GM21390 (cell line): ENCODE results near the gene EEF1E1.
"Not testable (repeated sequence)": the region's sequence is repeated elsewhere in the genome, so short reads cannot be mapped to it uniquely, and the experiment has no call there.

ENCODE experiments used
- ATAC-seq: cut with Tn5 transposase; IDR thresholded peaks from one replicate; pipeline ENCODE4 v1.9.1; 2021; ENCODE audit not compliant: unreplicated experiment

EEF1E1 gene

DNA sequence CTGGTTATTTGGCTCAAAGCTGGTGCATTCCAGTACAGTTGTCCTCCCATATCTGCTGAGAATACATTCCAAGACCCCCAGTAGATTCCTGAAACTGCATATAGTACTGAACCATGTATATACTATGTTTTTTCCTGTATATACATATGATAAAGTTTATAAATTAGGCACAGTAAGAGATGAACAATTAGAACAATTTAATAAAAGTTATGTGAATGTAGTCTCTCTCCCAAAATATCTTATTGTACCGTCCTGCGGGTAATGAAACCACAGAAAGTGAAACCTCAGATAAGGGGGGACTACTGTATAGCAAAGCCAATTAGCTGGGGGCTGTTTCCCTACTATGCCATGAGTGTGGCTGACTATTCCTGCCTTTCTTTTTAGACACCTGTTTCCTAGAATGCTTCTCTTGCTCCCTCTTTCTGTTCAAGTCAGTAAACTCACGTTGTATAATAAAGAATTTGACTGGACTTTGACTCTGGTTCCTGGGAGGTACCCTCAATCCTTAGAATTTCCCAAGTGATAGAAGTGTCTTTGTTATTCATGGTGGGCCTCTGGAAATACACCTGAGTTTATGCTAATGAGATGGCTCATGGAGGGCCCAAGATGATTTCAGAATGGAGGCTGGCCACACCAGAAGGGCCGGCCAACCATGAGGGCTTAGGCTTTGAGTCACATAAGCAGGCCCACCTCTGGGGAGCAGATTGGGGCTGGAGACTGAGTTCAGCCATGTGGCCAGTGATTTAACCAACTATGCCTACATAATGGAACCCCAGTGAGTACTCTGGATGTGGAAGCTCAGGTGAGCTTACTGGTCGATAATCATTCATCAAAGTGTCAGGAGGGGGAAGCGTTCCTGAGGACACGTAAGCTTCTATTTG lies 37.5 kb downstream of the EEF1E1 start:
- no peak for ATAC-seq

DNA sequence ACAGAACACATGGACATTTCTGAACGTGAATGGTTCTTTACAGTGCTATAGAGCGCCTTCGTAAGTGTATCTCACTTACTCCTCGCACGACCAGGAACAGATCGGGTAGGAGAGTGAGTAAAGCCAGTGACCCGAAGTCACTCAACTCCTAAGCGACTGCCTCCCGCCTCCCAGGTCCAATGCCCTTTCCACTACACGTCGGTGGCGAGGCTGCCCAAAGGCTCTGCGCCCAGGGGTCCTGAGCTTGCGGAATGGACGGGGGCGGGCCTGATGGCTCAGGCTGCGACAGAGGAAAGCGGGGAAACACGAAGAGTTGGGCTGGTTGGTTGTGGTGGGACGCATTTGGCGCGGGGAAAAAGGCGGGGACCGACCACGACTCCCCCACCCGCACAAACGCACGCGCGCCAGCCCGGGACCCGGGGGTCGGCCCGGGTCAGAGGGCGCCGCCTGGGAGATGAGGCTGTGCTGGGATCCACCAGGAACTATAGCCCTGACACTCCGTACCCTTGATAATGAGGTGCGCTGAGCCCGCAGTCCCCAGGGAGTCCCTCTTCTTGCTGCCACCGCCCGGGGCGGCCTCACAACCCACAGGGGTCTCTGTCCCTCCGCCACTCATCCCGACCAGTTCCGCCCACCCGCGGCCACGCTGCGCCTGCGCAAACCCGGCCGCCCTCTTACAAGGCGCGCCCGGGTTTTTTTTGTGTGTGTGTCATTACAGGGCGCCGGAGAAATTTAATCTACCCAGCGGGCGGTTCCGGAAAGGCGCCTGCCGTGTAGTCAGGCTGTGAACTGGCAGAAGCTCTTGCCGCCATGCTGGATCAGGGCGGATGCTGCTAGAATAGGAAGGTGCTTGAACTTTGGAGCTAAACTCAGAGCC lies 38.3 kb downstream of the EEF1E1 start, which contains the start of gene BLOC1S5:
TSS of gene BLOC1S5 (minus strand) at position 629 of the 877 bp plus-strand sequence. CDS start at position 616, 13 bp downstream.
- peak; percentile 88 for ATAC-seq

DNA sequence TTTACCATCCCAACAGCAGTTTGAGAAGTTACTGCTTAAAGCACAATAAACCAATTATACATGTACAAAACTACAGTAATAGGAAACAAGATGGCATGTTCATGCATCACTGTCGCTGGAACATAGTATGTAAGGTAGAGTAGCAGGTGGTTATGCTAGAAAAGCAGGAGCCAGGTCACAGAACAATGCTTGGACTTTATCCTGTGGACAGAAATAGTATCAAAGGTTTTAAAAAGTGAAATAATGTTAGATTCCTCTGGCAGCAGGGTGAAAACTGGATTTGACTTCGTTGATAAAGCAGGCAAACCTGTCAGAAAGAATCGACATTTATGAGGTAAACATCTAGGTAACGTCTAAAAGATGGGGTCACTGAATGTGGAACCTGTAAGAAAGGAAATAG lies 40.6 kb downstream of the EEF1E1 start:
- no peak for ATAC-seq

DNA sequence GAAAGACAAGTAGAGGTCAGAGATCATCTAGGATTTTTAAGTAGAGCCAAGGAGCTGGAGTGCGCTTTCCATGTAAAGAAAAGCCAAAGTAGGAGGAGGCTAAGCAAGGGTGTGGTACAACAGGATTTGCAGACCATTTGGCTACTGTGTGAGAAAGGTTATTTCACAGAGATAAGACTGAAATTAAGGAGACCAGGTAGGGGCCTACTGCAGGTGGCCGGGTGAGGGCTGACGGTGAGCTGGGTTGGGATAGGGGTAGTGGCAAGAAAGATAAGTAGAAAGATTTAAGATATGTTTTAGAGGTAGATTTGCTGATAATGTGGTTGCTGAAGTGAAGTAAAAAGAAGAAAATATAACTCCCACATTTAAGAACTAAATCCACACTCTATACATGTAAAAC lies 42.0 kb downstream of the EEF1E1 start:
- ATAC-seq, result no peak

DNA sequence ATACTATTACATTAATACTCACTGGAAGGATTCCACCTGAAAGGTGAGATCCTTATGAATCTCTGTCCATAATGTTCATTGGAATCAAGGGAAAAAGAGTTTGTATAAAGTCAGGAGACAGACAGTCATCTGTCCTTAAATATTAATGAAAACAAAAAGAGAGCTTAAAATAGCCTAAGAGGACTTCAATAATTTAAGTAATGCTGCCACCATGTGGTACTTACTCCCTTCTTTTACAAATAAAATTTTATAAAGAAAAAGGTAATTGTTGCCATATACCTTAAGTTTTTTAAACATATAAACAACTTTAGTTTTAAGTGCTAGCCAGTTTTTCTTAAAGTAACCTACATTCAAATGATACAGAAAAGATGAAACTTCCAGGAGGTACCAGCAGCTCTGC lies 43.2 kb downstream of the EEF1E1 start:
- no peak for ATAC-seq

DNA sequence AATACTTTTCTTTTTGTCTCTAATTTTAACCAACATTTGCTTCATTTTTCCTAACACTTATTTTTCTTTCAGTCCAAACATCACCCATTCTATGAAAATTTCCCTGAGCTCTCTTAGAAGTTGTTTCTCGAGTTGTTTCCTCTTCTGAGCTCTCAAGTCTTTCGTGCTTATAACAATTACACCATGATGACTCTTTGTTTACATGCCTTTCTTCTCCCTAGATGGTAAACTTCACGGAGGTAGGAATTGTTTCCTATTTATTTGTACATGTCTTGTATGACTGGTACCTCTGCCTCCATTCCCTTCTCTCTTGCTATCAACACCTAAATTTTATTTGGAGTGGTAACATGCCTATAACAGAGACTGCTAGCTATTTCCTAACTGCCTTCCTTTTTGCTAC lies 44.6 kb downstream of the EEF1E1 start:
- no peak for ATAC-seq

DNA sequence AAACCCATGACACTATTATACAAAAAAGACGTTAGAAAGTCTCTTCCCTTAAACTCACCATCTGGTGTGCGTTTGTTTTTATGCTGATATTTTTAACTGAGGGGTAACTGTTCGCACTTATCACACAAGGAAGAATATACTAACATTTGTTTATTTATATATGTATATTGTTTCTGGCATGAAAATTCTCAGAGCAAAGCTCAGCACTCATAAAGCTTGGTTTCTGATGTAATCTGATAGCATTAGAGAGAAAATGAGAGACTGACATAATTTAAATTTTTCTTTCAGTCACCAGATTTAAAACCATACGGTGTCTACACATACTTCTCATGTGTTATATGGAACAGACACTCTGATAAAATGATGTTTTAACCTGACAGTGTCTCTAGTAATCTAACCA lies 45.1 kb downstream of the EEF1E1 start:
- ATAC-seq, result no peak

DNA sequence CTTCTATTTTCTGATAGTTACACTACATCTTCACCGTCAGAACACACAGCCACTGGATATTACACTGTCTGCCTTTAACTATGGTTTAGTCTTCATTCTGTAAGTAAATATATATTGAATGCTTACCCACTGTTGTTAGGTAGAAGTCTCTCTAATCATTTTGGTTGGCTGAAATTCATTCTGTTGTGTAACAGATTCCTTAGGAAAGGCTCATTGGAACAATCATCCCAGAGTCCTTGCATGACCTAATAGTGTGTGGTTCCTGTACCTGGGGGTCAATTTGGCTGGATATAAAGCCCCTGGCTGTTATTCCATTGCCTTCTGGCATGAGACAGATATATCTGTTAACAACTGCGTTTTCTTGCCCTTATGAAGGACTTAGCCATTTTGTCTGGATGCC lies 48.1 kb downstream of the EEF1E1 start:
- no peak for ATAC-seq

DNA sequence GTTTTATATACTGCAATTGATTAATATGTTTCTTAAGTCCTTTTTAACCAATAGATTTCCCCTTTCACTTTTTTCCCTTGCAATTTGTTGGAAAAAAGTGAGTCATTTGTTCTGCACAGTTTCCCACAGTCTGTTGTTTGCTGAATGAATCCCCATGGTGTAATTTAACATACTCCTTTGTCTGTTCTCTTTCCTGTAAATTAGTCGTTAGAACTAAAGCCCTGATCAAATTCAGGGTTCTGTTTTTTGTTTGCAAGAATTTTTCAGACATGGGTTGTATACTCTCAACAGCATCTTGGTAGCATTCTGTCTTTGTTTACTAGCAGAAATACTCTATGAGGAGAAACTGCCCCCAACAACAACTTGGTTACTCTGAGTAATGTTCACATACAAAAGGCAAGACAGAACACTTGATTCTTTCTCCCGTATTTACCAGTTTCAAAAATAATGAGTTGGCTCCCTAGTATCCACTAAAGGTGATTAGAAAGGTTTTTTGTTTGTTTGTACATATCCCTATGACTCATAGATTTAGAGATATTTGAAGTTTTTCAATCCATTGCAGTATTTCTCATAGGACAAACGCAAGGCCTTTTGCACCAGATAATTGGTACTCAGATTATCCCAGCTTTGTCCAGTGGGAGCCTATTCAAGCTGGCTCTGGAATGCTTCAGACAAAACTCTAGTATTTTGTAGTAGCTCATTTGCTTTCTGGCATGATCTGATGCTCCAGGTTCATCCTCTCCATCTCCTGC lies 54.6 kb downstream of the EEF1E1 start:
- no peak for ATAC-seq

DNA sequence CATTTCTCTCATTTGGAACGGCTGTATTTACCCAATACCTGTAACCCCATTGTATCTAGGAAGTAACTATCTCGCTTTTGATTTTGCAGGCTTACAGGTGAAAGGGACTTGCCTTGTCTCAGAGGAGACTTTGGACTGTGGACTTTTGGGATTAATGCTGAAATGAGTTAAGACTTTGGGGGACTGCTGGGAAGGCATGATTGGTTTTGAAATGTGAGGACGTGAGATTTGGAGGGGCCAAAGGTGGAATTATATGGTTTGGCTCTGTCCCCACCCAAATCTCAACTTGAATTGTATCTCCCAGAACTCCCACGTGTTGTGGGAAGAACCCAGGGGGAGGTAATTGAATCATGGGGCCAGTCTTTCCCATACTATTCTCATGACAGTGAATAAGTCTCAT lies 56.6 kb downstream of the EEF1E1 start:
- ATAC-seq, result not testable (repeated sequence)

DNA sequence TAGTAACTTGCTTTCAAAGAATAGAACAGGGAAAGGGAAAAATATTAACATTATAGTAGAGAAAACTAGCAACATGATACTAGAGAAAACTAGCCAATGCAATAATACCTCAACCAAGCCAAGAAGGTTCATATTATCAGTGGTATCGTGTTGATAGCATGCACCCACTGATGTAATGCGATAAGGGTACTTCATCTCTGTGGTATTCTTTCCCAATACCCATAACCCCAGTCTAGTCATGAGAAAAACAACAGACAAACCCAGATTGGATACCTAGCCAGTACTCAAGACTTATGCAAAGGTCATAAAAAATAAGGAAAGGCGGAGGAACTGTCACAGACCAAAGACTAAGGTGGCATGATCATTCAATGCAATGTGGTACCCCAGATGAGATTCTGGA lies 59.1 kb downstream of the EEF1E1 start:
- ATAC-seq, result no peak

DNA sequence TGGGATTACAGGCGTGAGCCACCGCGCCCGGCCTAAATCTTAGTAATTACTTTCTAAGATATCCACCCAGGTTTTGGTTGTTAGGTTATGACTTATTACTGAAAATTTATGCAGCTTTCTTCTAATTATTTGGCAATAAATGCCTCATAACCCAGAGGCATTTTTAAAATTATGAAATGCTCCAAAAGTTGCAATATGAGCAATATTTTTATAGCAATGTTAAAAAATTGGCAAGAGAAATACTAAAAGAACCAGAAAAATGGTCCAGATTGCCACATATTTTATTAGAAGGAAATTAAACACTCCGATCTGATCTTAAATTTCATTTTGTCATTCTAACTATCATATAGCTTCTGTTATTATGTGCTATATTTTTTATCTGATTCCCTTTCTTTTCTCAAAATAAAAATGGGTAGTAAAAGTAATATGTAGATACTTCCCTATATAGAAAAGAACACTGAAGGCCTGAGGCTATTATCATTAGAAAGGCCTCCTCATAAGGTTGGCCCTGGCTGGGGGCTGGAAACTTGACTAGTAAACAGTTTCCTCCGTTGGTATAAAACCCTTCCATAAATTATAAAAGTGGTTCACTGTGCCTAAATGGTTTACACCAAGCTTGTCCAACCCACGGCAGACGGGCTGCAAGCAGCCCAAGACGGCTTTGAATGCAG lies 60.3 kb downstream of the EEF1E1 start:
- no peak for ATAC-seq

DNA sequence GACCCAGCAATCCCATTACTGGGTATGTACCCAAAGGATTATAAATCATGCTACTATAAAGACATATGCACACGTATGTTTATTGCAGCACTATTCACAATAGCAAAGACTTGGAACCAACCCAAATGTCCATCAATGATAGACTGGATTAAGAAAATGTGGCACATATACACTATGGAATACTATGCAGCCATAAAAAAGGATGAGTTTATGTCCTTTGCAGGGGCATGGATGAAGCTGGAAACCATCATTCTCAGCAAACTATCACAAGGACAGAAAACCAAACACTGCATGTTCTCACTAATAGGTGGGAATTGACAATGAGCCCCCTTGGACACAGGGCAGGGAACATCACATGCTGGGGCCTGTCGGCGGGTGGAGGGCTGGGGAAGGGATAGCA lies 68.2 kb downstream of the EEF1E1 start:
- not testable (repeated sequence) for ATAC-seq

DNA sequence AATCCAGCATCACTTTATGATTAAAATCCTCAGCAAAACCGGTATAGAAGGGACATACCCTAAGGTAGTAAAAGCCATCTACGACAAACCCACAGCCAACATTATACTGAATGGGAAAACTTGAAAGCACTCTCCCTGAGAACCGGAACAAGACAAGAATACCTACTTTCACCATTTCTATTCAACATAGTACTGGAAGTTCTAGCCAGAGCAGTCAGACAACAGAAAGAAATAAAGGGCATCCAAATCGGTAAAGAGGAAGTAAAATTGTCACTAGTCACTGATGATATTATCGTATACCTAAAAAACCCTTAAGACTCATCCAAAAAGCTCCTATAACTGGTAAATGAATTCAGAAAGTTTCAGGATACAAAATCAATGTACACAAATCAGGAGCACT lies 71.4 kb downstream of the EEF1E1 start:
- ATAC-seq, result no peak
